Activated naive CD4-positive, alpha-beta T cell (primary cell): ENCODE results near the gene LILRA6.
A peak's percentile ranks its signal among the peaks of the same experiment; 100 is the strongest.
"Not testable (repeated sequence)": the region's sequence is repeated elsewhere in the genome, so short reads cannot be mapped to it uniquely, and the experiment has no call there.

ENCODE experiments used
- DNase-seq, 4 experiments: peaks; one replicate each; lab custom pipeline; 2025; lab: John Stamatoyannopoulos, UW

LILRA6 gene

DNA sequence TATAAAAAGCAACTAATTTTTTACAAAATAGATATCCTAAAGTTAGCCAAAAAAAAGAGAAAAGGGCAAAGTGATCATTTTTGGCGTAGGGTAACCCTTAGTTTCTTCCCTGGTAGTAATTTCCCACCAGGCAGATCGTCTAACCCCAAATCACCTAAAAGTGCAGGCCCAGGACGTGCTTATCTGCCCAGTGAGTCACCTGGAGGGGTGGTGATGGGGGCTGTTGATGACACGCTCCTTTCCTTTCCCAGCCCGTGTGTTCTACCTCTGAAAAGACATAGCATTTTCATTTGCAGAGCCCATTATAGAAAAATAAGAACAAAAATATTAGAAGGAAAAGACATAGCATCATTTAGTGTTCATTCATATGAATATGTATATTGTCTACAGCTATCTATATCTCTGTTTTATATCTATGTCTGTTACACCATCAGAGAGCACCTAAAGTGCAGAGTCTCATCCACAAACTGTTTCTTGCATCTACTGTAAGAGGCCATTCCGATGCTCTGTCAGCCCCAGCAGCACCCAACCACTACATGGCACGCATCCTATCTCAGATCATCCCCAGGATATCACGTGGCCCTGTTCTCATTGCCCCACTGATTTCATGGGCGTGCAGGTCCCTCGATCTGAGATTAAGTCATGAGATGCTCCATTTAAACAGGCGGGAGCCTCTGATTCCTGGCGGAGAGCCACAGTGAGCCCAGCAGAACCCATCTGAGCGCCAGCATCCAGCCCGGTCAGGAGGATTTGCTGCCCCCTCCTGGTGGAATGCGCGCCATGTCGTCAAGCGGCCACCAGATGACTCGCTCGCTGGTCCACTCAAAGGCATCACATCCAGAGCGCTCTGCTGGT is 11.3 kb downstream of the LILRA6 start:
- DNase-seq: peak; percentile 81 to 85 (median 82)

DNA sequence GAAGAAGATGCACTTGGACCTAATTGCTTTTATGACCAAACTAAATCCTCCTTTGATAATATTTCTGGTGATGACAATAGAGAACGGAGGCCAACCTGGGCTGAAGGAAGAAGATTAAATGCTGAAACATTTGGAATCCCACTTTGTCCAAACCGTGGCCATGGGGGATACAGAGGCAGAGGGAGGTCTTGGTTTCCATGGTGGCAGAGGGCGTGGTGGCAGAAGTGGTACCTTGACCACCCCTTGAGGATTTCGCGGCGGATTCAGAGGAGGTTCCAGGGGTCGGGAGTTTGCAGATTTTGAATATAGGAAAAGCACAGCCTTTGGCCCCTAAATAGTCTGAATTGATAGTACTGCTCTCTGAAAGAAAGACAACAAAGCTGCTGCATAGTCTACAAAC is 12.6 kb downstream of the LILRA6 start:
- no peak for DNase-seq

DNA sequence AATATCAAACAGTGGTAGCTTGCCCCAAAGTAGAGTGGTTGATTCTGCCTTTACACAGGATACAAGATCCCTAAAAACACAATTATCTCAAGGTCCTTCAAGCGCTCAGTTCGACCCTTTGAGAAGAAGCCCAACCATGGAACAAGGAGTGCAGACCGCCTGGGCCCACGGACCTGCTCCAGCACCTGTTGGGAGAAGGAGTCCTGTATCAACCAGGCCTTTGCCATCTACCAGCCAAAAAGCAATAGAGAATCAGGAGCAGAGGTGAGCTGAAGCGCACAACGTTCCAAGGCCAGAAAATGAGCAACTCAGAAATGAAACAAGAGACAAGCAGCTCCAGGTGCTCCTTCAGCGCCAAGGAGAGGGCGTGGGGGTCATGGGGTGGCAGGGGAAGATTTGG is 13.4 kb downstream of the LILRA6 start:
- DNase-seq: no peak

DNA sequence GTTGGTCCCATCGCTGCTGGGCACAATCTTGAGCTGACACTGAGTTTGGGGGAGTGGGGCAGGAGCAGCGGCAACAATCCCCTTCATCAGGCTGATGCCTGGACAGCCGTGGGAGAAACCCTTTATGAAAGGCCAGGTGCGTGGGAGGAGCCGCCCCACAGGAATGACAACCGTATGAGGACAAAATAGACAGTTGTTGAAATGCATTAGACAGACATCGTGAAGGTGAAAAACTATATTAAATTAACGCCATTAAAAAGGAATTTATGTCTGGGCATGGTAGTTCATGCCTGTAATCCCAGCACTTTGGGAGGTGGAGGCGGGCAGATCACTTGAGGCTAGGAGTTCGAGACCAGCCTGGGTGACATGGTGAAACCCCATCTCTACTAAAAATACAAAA is 18.0 kb downstream of the LILRA6 start:
- not testable (repeated sequence) for DNase-seq

DNA sequence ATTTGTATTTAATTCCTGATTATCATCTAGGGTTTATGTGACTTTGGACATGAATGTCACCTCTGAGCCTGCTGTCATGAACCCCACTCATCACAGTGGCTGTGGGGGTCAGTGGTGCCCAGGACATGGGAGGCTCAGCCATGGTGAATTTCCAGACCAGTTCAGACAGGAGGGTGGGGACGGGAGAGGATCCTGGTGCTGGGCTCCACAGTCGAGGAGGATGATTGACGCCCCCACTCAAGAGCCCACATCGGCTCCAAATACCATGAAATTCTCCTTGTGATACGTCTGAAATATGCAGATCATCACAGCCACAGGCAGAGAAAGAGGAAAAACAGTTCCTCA is 18.7 kb downstream of the LILRA6 start:
- DNase-seq: not testable (repeated sequence)

DNA sequence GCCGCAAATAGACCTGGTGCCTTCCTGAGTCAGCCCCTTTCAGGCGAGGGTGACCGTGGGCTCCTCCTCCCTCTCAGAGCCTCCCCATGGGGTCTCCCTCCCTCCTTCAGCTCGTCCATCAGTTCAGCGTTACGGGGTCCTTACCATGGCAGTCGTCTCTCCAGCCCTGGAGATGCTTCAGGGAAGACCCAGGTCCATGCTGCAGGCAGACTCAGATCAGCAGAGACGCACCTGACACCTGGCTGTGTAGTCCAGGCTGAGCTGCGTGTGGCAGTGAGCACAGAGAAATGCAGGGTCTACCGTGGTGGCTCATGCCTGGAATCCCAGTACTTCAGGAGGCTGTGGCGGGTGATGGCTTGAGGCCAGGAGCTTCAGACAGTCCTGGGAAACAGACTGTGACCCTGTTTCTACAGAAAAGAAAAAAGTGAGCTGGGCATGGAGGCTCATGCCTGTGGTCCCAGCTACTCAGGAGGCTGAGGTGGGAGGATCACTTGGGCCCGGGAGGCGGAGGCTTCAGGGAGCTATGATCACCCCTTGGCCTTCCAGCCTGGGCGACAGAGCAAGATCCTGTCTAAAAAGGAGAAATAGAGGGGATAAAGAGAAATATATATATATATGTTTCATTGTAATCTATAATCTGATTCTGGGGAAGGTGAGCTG is 19.2 kb downstream of the LILRA6 start:
- not testable (repeated sequence) for DNase-seq

DNA sequence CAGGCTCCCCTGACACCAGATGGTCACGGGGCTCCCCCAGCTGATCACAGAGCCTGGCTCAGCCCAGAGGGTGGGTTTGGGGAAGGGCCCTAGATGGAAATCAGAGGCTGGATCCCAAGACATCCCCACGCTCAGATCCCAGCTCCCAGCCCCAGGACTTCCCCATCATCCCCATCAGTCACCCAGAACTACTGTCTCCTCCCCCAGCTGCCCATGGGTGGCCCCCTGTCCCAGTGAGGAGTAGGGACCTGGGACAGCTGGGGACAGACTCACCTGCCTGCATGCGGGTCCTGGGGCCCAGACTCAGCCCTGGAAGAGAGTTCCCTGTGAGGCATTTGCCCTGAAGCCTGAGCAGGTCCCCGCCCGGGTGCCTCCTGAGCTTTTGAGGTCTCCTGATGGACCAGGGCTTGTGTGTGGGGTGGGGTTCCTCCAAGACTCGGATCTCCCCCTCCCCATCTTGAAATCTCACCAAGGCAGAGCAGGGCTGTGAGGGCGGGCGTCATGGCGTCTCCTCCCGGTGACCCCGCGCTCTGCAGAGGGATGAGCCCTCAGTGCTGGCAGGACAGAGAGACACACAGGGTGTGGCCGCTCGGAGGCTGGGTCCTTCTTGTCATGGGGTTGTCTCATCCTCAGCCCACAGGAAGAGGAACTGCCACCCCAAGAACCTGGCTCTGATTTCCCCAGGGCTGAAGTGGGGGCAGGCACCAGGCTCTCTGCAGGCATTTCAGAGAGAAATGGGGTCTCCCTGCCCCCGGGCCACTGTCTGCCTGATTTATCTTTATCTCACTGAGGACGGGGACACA is 19.9 kb downstream of the LILRA6 start, which contains the start of gene LILRB3:
Gene LILRB3 (minus strand): TSS at position 534 of the 803 bp plus-strand sequence. CDS start 31 bp downstream, at position 503.
- not testable (repeated sequence) for DNase-seq

DNA sequence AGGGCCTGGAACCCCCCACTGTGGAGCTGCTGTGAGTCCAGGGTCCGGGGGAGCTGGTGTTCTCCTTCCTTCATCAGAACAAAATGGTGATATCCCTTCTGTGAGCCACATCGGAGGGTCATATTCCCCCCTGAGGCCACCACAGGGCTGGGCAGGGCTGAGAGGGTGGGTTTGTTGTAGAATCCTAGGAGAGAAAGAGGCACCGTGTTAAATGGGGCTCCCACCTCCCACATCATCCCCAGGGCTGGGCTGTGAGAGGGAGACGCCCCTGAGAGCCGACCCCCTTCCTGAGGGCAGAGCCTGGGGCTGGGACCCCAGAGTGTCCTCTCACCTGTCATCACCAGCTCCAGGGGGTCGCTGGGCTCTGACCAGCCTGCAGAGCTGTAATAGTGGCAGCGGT is 20.6 kb downstream of the LILRA6 start:
- not testable (repeated sequence) for DNase-seq

DNA sequence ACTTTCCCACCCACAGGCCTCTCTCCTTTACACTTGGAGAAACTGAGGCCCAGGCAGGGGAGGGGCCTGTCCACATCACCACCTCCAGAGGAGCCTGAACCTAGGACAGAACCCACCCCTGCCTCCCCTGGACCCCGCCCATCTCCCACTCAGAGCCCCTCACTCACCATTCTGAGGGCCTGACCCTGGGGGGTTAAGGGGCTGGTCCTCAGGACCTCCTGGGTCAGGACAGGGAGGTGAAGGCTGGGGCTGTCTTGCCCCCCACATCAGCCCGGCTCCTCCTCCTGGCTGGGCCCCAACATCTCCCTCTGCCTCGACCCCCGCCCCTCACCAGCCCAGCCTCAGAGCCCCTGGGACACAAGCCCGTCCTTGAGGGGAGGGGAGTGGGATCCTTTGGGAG is 22.9 kb downstream of the LILRA6 start:
- DNase-seq: not testable (repeated sequence)

DNA sequence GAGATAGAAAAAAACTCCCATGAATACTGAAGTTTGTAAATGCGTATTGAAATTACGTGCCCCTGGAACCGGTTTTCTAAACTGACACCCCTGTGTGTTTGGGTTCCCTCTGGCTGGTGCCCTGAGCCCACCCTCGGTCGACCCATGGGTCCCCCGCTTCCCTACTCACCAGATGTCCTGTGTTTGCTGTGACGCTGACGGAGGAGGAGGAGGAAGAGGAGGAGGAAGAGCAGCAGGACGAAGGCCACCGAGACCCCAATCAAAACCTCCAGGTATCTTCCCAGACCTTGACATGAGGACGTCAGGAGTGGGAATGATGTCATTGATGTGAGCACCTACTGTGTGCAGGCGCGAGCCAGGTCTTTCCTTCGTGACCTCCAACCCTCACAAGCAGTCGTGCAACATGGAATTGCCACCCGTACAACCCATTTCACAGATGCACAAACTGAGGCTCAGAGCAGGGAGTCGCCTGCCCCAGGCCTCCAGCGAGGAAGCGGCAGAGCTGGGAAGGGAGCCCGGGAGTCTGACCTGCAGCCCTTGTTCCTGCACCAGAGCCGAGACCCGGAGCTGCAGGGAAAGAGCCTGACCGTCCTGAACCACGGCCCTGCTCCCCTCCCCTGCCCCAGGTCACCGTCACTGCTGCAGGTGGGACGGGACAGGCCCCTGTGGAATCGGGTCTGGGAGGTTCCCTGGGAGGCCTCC is 23.5 kb downstream of the LILRA6 start:
- no peak for DNase-seq

DNA sequence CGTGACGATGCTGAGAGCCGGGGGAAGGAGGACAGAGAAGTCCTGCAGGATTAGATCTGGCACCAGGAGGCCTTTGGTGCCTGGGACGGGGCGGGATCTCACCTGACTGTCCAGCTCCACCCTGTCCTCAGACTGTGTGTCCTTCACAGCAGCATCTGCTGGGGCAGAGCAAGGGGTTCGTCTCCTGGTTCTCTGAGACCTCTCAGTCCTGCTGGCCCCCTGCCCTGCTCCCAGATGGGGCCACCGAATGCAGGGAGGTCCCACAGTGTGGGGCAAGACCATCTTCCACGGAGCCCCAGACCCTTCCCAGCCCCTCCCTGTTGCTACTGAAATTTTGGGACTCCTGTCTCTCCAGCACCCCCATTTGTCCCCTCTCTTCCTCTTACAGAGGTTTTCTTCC is 24.3 kb downstream of the LILRA6 start:
- DNase-seq: no peak

DNA sequence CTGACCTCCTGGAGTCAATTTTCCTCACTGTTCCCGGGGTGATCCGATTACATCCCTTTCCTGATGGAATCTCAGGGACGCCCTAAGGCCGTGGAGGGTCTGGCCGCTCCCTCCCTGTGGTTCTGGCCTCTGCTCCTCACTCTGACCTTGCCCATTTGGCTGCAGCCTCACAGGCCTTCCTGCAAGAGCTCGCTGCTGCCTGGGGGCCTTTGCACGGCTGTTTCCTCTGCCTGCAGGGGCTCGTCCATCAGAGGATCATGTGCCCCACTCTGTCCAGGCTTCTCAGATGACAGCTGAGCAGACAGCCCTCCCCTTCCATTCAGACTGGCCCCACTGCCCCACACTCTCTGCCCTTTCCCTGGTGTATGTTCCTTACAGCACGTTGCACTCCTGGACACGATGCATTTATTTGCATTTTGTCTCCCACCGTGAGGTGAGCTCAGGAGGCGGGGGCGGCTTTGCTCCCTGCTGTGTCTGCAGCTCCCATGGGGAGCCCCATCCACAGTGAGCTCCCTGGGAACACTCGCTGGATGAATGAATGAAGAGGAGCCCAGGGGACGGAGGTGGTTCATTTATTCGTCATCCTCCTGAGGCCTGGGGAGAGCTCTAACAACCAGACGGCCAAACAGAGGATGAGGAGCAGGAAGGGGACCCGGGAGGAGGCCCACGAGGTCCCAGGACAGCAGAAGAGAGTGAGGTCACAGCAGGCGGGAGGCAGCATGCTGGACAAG is 24.9 kb downstream of the LILRA6 start:
- not testable (repeated sequence) for DNase-seq

DNA sequence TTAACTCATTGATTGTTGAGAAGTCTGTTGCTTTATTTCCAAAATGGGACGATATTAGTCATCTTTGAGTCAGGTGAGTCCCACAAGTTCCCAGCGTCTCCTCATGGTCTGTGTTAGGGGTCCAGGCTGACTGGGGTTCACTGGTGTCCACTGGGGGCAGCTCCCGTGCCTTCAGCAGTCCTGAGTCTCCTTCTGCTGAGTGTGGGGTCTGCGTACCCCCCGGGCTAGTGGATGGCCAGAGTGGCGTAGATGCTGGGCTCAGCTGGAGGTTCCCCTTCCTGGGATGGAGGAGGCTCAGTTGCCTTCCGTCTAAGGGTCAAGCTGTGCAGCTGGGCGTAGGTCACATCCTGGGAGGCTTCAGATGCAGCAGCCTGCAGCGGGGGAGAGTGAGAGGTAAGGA is 25.7 kb downstream of the LILRA6 start:
- no peak for DNase-seq

DNA sequence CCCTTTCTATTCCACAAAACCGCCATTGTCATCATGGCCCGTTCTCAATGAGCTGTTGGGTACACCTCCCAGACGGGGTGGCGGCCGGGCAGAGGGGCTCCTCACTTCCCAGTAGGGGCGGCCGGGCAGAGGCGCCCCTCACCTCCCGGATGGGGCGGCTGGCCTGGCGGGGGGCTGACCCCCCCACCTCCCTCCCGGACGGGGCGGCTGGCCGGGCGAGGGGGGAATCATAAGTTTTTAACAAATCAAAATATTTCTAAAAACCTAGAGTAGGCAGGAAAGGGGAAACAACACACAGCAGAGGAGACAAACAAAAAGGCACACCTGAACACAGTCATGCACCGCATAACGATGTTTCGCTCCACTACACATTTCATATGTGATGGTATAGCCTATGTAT is 27.9 kb downstream of the LILRA6 start:
- not testable (repeated sequence) for DNase-seq

DNA sequence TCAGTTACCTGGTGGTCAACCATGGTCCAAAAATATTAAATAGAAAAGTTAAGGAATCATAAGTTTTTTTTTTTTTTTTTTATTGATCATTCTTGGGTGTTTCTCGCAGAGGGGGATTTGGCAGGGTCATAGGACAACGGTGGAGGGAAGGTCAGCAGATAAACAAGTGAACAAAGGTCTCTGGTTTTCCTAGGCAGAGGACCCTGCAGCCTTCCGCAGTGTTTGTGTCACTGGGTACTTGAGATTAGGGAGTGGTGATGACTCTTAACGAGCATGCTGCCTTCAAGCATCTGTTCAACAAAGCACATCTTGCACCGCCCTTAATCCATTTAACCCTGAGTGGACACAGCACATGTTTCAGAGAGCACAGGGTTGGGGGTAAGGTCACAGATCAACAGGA is 28.4 kb downstream of the LILRA6 start:
- not testable (repeated sequence) for DNase-seq

DNA sequence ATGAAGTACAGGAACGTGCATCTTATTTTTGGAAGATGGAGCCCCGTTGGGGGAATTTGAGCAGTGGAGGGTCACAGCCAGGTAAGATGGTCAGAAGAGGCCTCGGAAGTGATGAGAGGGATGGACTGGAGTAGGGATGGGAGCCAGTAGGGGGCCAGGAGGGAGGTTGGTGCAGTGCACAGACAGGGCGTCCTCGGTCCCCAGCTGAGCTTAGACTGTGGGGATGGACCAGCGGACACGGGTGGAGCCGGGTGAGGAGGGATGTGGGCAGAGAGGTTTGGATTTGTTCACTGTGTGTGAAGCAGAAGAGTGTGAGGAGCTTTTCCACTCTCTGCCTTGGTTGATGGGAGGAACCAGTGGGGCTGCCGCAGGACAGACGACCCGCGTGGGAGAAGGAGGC is 31.4 kb downstream of the LILRA6 start:
- no peak for DNase-seq

DNA sequence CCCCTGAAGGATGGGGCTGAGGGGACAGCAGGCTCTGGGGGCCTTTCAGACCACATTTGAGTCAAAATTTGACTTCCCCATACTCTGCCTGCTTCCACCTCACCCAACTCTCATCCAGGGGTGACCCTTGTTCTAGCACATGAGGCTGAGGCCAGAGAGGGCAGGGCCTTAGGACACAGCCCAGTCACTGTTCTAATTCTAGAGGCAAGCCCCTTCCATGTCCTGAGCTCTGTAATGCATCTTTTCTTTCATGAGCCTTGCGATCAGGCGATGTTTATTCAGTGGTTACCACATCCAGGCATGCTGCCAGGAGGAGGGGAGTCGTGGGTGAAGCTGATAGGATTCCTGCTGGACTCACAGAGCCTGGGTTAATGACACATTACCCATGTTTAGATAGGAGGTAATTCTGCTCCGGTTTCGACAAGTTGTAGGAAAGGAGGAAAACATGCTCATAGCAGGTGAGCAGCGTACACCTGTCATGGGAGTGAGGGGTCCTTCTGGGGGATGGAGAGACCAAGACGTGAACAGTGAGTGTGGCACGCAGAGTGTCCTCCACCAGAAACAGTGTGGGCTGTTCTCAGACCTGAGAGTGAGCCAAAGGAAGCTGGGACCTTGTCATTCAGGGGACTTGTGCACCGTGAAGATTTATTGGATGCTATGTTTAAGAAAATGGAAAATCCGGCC is 32.6 kb downstream of the LILRA6 start:
- DNase-seq: no peak

DNA sequence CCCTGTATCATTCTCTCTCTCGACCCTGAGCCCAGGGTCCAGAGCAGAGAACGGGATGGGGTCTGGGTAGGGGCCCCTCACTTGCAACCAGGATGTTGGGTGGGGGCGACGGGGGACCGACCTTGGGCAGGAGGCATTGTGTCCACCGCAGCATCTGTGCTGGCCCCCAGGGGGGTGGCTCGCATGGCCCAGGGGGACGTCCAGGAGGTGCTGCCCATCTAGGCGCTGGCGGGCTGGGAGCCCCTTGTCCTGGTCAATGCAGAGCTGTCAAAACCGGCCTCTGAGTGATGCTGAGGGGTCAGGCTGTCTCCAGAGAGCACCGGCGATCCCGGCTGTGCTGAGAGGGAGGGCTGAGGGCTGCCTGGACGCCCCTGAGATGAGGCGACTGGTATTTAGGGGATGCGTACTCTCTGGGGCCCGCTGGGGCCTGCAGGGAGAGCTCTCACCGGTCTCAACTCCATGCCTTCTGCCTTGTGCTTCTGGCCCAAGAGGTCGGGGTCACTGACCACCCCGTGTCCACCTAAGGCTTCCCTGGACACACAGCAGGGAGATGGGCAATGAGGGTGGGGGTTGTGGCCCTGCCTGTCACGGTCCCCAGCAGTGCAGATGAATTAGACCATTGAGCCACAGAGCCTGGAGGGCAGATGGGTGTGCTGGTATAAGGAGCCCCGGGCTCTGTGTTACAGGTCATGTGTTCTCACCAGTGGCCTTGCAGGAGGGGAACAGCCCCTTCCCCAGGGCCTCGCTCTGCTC is 33.4 kb downstream of the LILRA6 start:
- DNase-seq: no peak

DNA sequence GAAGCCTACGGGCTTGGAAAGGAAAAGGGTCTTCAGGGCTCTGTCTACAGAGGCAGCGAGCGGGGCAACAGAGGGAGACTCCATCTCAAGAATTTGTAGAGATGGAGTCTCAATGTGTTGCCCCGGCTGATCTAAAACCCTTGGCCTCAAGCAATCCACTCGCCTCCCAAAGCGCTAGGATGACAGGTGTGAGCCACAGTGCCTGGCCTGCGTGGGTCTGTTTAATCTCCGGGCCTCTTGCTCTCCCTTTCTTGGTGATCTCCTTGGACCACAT is 33.9 kb downstream of the LILRA6 start:
- DNase-seq: no peak
